ENCODE results near the gene GTF3C5. TPM values are rescaled to one million over a fixed set of nuclear protein-coding genes. Genes with fewer than 3 reads are reported as not detected.

Gene GTF3C5
- total RNA-seq, 3 donors from 2014 or later: 43.8 to 74.4 (median 68.2) TPM

DNA sequence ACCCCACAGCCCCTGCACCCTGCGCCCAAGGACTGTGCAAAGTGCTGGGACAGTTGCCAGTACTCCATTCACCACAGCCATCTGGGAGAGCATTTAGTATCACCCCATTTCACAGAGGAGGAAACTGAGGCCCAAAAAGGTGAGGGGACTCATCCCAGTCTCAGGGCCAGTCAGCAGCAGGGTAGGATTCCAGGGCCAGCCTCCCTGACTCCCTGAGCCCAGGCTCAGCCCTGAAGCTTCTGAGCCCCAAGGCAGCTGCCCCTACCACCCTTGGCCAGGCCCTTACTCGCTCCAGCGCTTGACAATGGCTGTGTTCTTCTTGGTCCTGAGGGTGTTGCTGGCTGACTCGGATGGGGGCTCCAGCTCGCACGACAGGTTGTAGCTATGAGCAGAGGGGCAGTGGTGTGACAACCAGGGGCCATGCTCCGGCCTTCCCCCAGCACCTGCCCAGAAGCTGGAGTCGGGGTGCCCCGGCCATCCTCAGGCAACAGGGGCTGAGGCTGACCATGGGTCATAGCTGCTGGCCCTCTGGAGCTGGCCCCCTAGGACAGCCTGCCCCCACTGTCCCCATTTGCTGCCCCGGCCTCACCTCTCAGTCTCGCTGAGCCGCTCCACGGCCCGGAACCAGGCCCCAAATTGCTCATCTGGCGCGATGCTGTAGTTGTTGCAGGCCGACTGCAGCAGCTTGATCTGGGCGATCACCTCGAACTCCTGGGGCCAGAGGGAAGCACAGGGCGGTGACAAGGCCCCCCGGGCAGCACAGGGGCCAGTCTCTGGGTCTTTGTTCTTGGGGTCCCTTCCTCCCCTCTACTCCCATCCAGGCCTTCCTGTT, 71.6 kb downstream of the GTF3C5 start:
- Histone ChIP-seq H3K36me3 (peaks cover 30% of the 10 kb centered on the region), H3K9me3 (peaks cover 0 to under 1% of the 10 kb centered on the region in 2 donors), H3K4me3 (no peak overlapping the region), H3K27ac (no peak overlapping the region), H3K4me1 (no peaks in the 10 kb centered on the region), H3K27me3 (no peaks in the 10 kb centered on the region)
- TF ChIP-seq POLR2A (IDR thresholded peaks at IDR 0.05) (no peak), POLR2AphosphoS5 (IDR thresholded peaks at IDR 0.05) (no peak), CTCF (IDR thresholded peaks at IDR 0.05) (no peak)
- intact Hi-C loops (cut with DNase I; ENCODE audit: low total_unique reads): loop anchor here (2.0 kb wide), 1 partner anchor 46 kb away; no protein-coding TSS in a partner anchor
- no peak for DNase-seq (ENCODE audit: low spot score in 2 of 2)

GRCh38 chr9:133103183-133103986, 72.6 kb downstream of the GTF3C5 start:
- DNase-seq (ENCODE audit: low spot score in 2 of 2): no peak
- H3K4me3 ChIP-seq: no peak overlapping the region
- TF ChIP-seq CTCF (IDR thresholded peaks at IDR 0.05) (peak; percentile 96 to 99 (median 98)), POLR2A (IDR thresholded peaks at IDR 0.05) (no peak), POLR2AphosphoS5 (IDR thresholded peaks at IDR 0.05) (peak in 2 of 3 donors; percentile 28 to 66)
- H3K36me3 ChIP-seq: peaks cover 31% of the 10 kb centered on the region
- peak overlapping the region; percentile 57 to 61 for H3K27ac ChIP-seq
- no peaks in the 10 kb centered on the region for H3K4me1 ChIP-seq
- H3K9me3 ChIP-seq: no peaks in the 10 kb centered on the region
- no peaks in the 10 kb centered on the region for H3K27me3 ChIP-seq
- intact Hi-C loops (cut with DNase I; ENCODE audit: low total_unique reads): loop anchor here (2.0 kb wide), 1 partner anchor 45 kb away; no protein-coding TSS in a partner anchor

- no peaks in the 10 kb centered on the region for H3K27me3 ChIP-seq
- no peaks in the 10 kb centered on the region for H3K9me3 ChIP-seq
- no peak overlapping the region for H3K4me3 ChIP-seq
- intact Hi-C loops (cut with DNase I; ENCODE audit: low total_unique reads): loop anchor here (2.0 kb wide), 1 partner anchor 45 kb away; no protein-coding TSS in a partner anchor
- peak overlapping the region in 1 of 2 donors; percentile 61 for H3K27ac ChIP-seq
- DNase-seq (ENCODE audit: low spot score in 2 of 2): no peak
- H3K36me3 ChIP-seq: peaks cover 25% of the 10 kb centered on the region
- TF ChIP-seq CTCF (IDR thresholded peaks at IDR 0.05) (no peak), POLR2A (IDR thresholded peaks at IDR 0.05) (no peak), POLR2AphosphoS5 (IDR thresholded peaks at IDR 0.05) (no peak)
- no peaks in the 10 kb centered on the region for H3K4me1 ChIP-seq
These were observed 73.2 kb downstream of the GTF3C5 start for GRCh38 chr9:133103987-133104505.

DNA sequence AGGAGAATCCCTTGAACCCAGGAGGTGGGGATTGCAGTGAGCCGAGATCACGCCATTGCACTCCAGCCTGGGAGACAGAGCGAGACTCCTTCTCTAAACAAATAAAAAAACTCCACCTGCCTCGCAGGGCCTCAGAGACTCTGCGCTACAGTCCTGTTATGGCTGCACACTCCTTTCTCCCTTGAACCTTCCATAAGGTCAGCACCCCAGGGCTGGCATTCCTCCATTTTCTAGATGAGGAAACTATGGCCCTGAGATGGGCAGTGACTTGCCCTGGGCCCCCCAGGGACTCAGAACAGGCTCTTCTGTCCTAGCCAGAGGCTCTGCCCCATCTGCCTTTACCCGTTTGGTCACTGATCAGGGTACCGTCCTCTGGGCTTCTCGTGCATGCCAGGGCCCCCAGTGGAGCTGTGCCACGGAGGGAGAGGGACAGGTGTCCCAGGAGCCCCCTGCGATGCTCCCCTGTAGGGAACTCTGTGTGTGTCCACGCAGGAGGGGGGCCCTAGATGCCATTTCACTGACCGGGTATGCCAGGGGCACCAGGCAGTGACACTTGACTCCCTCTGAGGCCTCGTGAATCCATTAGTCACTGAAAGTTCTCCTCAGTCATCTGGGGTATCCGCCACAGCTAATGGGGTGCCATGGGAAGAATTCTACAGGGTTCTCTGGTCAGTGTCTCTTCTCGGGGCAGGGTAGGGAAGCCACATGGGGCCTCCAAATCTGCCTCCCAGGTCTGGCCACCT, 74.1 kb downstream of the GTF3C5 start:
- Histone ChIP-seq H3K27me3 (no peaks in the 10 kb centered on the region), H3K4me1 (no peaks in the 10 kb centered on the region), H3K27ac (no peak overlapping the region), H3K36me3 (peaks cover 25% of the 10 kb centered on the region), H3K4me3 (no peak overlapping the region), H3K9me3 (no peaks in the 10 kb centered on the region)
- DNase-seq (ENCODE audit: low spot score in 2 of 2): no peak
- intact Hi-C loops (cut with DNase I; ENCODE audit: low total_unique reads): no loop called here
- TF ChIP-seq CTCF (IDR thresholded peaks at IDR 0.05): no peak
- TF ChIP-seq POLR2A (IDR thresholded peaks at IDR 0.05): no peak
- TF ChIP-seq POLR2AphosphoS5 (IDR thresholded peaks at IDR 0.05): no peak
